GM06990 (cell line): ENCODE measurements around the gene LIM2.

ENCODE experiments used
- DNase-seq: peaks from one replicate; pipeline ENCODE4 v3.0.0-alpha.2; 2011; ENCODE audit not compliant: insufficient read length; ENCODE audit errors: extremely low read depth
- H3K27me3 ChIP-seq: replicated peaks from 2 replicates; pipeline ENCODE4 v1.6.0; 2011; ENCODE audit warnings: low read length; ENCODE audit not compliant: control insufficient read depth, insufficient read depth
- H3K36me3 ChIP-seq: 2 replicates; pipeline ENCODE4 v1.5.1; 2011; ENCODE audit warnings: low read length; ENCODE audit not compliant: control insufficient read depth, insufficient read depth
- H3K4me3 ChIP-seq: replicated peaks from 2 replicates; pipeline ENCODE4 v1.5.1; 2011; ENCODE audit warnings: low read depth, mild to moderate bottlenecking, control low read depth, low read length
- TF ChIP-seq, protein P1 (sequence below): IDR thresholded peaks from 2 replicates; pipeline ENCODE4 v1.5.1; 2011; ENCODE audit warnings: low read length, control low read depth, mild to moderate bottlenecking, inconsistent platforms; ENCODE audit not compliant: insufficient read depth, poor library complexity, severe bottlenecking

The LIM2 gene

DNA sequence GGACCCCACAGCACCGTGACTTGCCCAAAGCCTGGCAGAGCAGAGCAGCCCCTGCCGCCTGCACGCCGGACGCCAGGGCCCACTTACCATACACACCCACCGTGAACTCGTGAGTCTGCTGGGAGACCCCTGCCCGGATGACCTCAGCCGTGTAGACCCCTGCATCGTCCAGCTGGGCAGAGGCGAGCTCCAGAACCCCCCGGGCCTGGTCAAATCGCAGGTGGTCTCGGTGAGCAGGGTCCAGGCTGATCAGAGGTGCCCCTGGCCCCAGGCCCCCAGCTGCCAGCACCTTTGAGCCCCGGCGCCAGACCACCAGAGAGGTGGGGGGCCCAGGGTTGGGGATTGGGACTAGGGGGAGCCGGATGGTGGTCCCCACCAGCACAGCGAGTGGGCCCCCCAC lies 46.7 kb downstream of the LIM2 start:
- H3K27me3 ChIP-seq = no peaks in the 10 kb centered on the region
- no peak for DNase-seq
- TF ChIP-seq, protein P1, sequence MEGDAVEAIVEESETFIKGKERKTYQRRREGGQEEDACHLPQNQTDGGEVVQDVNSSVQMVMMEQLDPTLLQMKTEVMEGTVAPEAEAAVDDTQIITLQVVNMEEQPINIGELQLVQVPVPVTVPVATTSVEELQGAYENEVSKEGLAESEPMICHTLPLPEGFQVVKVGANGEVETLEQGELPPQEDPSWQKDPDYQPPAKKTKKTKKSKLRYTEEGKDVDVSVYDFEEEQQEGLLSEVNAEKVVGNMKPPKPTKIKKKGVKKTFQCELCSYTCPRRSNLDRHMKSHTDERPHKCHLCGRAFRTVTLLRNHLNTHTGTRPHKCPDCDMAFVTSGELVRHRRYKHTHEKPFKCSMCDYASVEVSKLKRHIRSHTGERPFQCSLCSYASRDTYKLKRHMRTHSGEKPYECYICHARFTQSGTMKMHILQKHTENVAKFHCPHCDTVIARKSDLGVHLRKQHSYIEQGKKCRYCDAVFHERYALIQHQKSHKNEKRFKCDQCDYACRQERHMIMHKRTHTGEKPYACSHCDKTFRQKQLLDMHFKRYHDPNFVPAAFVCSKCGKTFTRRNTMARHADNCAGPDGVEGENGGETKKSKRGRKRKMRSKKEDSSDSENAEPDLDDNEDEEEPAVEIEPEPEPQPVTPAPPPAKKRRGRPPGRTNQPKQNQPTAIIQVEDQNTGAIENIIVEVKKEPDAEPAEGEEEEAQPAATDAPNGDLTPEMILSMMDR = no peak
- peaks cover 3% of the 10 kb centered on the region; the same call in 1 of the 2 replicates for H3K36me3 ChIP-seq
- no peak overlapping the region for H3K4me3 ChIP-seq

DNA sequence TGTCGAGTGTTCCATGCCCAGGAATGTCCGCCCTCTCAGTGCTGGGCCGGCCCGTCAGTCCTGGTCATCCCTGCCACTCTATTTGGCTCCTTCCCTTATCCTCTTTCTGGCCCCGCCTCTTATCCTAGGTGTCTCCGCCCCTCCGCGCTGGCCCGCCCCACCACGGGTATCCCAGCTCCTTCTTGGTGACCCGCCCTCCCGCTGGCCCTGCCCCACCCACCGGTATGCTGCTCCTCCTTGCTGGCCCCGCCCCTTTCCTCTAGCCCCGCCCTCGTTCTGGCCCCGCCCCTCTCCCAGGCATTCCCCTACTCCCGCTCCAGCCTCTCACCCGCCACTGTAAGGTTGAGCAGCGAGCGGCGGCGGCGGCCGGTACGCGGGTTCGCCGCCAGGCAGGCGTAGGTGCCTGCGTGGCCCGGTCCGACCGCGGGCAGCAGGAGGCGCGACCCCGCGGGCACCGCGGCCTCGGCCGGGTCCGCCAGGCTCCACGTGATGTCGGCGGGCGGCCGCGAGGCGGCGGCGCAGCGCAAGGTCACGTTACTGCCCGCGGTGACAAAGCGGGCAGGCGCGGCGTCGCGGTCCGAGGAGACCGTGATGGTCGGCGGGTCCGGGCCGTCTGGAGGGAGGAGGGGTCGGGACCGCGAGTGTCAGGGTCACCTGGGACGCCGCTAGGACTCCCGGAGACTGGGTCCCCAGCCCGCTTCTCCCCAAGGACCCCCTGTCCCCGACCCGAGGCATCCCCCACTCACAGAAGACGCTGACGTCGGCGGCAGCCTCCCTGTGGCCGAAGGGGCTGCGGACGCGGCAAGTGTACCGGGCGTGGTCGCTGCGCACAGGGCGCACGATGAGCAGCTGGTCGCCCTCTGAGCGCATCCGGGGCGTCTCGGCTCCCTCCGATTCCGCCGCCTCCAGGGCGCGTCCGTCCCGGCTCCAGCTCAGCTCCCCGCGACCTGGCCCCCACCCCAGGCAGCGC lies 47.8 kb downstream of the LIM2 start:
- TF ChIP-seq, protein P1 = peak; percentile 3
- no peaks in the 10 kb centered on the region for H3K36me3 ChIP-seq
- DNase-seq = peak; percentile 93
- peak overlapping the region; percentile 78 for H3K4me3 ChIP-seq
- no peaks in the 10 kb centered on the region for H3K27me3 ChIP-seq

DNA sequence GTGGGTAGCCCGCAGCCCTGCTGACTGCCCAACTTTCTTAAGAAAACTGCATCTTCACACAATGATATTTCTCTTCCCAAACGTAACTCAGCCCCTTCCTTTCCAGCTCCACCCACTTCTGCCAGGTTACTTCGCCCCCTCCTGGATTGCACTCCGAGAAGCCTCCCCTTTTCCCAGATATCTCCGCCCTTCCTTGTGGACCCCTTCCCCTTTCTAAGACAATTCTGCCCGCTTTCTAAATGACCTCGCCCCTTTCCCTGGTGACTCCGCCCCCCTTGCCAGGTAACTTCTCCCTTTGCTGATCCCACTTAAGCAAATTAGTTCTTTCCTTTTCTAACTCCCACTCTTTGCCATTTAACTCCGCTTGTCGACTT lies 48.5 kb downstream of the LIM2 start:
- no peaks in the 10 kb centered on the region for H3K27me3 ChIP-seq

DNA sequence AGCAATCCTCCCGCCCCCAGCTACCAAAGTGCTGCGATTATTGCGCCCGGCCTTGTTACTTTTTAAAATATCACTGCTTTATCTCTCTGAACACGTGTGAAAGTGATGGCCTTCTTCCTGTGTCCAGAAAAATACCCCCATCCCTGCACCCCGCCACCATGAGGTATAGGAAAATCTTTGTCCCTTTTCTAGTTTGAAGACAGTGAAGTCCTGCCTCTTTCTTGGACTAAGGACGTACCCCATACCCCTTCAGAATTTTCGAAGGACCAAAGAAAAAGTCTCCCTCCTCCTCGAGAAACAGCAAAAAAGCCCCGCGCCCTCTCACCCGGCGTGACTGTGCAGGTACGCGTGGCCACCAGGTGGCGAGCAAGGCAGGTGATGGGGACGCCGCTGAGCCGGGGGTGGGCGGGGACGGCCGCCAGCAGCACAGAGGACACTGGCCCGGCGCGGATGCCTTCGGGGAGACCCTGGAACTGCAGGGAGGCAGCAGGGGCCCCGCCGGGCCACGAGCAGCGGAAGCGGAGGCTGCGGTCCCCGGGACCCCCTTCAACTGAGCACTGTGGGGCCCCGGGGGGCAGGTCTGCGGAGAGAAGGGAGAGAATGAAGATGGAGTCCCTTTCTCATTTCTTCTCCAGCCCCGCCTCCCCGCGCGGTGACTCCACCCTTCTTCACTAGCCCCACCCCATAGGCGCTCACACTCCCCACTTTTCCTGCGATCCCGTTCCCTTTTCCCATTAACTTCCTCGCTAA lies 49.0 kb downstream of the LIM2 start:
- peak; percentile 88 for DNase-seq

More for the DNA sequence above, 48.5 kb downstream of the LIM2 start:
- TF ChIP-seq, protein P1 = no peak
- no peak for DNase-seq
- H3K36me3 ChIP-seq = no peaks in the 10 kb centered on the region
- peak overlapping the region; percentile 78 for H3K4me3 ChIP-seq

DNA sequence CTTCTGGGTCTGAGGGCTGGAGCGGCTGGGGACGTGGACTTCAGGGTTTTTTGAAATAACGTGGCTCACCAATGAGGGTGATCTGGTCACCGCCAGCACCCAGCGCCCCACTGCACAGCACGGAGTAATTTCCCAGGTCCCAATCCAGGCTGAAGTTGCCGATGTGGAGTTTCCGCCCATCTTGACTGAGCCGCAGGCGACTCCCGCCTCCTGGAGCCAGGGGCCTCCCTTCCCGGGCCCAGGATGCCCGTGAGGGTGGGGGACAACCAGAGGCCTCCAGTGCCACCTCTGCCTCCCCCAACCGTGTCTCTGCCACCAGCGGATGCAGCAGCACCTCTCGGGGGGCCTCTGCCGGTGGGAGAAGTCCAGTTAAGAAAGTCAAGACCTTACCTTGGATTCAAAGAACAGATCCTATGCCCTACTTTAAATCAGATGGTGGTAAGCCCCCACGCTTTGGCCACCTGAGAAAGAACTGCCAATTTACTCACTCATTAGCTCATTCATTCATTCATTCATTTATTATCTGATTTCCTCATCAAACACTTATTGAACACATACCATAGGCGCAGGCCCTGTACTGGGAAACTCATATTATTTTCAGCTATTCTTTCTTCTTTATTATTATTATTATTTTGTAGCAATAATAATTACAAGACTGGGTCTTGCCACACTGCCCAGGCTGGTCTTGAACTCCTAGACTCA lies 49.8 kb downstream of the LIM2 start:
- H3K4me3 ChIP-seq = no peak overlapping the region

More for the DNA sequence above, 49.0 kb downstream of the LIM2 start:
- no peaks in the 10 kb centered on the region for H3K27me3 ChIP-seq
- TF ChIP-seq, protein P1 = peak; percentile 92
- H3K4me3 ChIP-seq = peak overlapping the region; percentile 78
- no peaks in the 10 kb centered on the region for H3K36me3 ChIP-seq

More for the DNA sequence above, 49.8 kb downstream of the LIM2 start:
- TF ChIP-seq, protein P1 = no peak
- H3K36me3 ChIP-seq = no peaks in the 10 kb centered on the region
- DNase-seq = no peak
- no peaks in the 10 kb centered on the region for H3K27me3 ChIP-seq
